ENCODE data around the gene FKBP2. TPM values are rescaled to one million over a fixed set of nuclear protein-coding genes. Genes with fewer than 3 reads are reported as not detected.

The FKBP2 gene
- total RNA-seq, 1 donor from 2014 or later = 5.3 TPM

DNA sequence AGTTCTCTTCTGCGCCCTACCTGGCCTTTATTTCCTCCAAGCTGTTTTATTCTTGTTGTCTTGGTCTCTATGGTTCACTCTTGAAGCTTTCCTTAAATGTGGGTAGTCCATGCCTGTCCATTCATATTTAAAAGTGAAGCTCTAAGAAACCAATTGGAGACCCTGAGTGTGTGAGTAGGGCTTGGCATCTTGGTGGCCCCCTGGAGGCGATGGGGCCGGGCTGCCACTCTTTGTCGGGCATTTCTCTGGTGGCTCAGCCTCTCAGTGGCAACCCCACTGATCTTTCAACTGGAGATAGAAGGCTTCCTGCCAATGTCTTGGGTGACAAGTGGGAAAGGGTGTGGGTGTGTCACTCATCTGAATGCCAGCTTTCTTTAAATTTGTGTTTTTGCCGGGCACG is 24.0 kb upstream of the FKBP2 start:
- peak; percentile 2 for DNase-seq (ENCODE audit: low spot score)
- H3F3A ChIP-seq (ENCODE audit: low read depth) = no peaks in the 10 kb centered on the region
- no peaks in the 10 kb centered on the region for H3K4me1 ChIP-seq
- H3K27ac ChIP-seq = no peak overlapping the region
- H3K27ac Mint-ChIP-seq = no peak overlapping the region
- H3K4me2 ChIP-seq = no peak overlapping the region
- no peaks in the 10 kb centered on the region for H3K79me2 ChIP-seq (ENCODE audit: low read depth)
- peaks cover 7% of the 10 kb centered on the region for H3K36me3 Mint-ChIP-seq
- H3K9ac ChIP-seq = no peak overlapping the region
- peaks cover 6% of the 10 kb centered on the region for H3K4me1 Mint-ChIP-seq
- TF ChIP-seq, protein P1, sequence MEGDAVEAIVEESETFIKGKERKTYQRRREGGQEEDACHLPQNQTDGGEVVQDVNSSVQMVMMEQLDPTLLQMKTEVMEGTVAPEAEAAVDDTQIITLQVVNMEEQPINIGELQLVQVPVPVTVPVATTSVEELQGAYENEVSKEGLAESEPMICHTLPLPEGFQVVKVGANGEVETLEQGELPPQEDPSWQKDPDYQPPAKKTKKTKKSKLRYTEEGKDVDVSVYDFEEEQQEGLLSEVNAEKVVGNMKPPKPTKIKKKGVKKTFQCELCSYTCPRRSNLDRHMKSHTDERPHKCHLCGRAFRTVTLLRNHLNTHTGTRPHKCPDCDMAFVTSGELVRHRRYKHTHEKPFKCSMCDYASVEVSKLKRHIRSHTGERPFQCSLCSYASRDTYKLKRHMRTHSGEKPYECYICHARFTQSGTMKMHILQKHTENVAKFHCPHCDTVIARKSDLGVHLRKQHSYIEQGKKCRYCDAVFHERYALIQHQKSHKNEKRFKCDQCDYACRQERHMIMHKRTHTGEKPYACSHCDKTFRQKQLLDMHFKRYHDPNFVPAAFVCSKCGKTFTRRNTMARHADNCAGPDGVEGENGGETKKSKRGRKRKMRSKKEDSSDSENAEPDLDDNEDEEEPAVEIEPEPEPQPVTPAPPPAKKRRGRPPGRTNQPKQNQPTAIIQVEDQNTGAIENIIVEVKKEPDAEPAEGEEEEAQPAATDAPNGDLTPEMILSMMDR (IDR thresholded peaks at IDR 0.05) = no peak
- no peak for TF ChIP-seq EZH2phosphoT487 (IDR thresholded peaks at IDR 0.05)
- no peak for TF ChIP-seq EZH2 (IDR thresholded peaks at IDR 0.05)
- H4K20me1 ChIP-seq (ENCODE audit: low read depth) = no peaks in the 10 kb centered on the region
- H3K36me3 ChIP-seq = no peaks in the 10 kb centered on the region
- no peaks in the 10 kb centered on the region for H3K9me3 ChIP-seq (ENCODE audit: low read depth)
- no peak overlapping the region for H3K4me3 Mint-ChIP-seq
- no peaks in the 10 kb centered on the region for H3K27me3 ChIP-seq
- no peaks in the 10 kb centered on the region for H3K9me3 Mint-ChIP-seq
- no peaks in the 10 kb centered on the region for H3K27me3 Mint-ChIP-seq (ENCODE audit: insufficient read depth, low read depth)
- no peak overlapping the region for H2AFZ ChIP-seq (replicated peaks)
- no peak overlapping the region for H3K4me3 ChIP-seq

DNA sequence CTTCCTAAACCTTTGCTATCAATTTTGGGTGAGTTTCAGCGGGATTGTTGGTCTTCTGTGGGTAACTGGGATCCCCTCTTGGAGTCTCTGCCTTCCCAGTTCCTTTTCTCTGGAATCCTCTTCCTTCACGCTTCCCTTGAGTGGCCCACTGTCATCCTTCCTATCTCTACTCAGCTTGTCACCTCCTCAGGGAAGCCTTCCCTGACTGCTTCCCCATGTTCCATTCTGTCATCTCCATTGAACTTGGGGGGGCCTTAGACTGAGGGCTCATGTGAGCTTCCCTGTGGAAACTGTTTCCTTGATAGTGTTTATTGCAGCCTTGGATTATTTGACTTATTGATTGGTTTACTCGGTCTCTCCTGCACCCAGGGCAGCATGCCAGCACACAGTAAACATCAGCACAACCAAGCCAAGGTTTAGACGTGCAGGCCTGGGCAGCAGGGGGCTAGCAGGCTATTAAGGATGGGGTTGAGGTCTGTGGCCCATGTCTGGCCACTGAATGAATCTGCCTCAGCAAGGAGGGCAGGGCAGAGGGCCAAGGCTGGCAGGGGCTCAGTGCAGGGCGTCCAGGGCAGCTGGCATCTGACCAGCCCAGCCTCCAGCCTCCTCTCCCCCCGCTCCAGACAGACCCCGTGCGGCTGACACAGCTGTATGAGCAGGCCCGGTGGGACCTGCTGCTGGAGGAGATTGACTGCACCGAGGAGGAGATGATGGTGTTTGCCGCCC is 22.1 kb upstream of the FKBP2 start:
- H3K4me1 ChIP-seq = no peaks in the 10 kb centered on the region
- Mint-ChIP-seq H3K27ac (no peak overlapping the region), H3K9me3 (no peaks in the 10 kb centered on the region), H3K36me3 (peaks cover 6% of the 10 kb centered on the region), H3K4me1 (peaks cover 3% of the 10 kb centered on the region), H3K4me3 (no peak overlapping the region), H3K27me3 (ENCODE audit: insufficient read depth, low read depth) (no peaks in the 10 kb centered on the region)
- H4K20me1 ChIP-seq (ENCODE audit: low read depth) = no peaks in the 10 kb centered on the region
- no peaks in the 10 kb centered on the region for H3F3A ChIP-seq (ENCODE audit: low read depth)
- no peaks in the 10 kb centered on the region for H3K27me3 ChIP-seq
- no peaks in the 10 kb centered on the region for H3K9me3 ChIP-seq (ENCODE audit: low read depth)
- no peak overlapping the region for H3K4me2 ChIP-seq
- no peak overlapping the region for H3K27ac ChIP-seq
- no peaks in the 10 kb centered on the region for H3K79me2 ChIP-seq (ENCODE audit: low read depth)
- TF ChIP-seq EZH2phosphoT487 (IDR thresholded peaks at IDR 0.05) (no peak), EZH2 (IDR thresholded peaks at IDR 0.05) (no peak)
- no peak overlapping the region for H3K4me3 ChIP-seq
- H3K36me3 ChIP-seq = no peaks in the 10 kb centered on the region
- no peak overlapping the region for H2AFZ ChIP-seq (replicated peaks)
- DNase-seq (ENCODE audit: low spot score) = peak; percentile 1
- H3K9ac ChIP-seq = no peak overlapping the region

DNA sequence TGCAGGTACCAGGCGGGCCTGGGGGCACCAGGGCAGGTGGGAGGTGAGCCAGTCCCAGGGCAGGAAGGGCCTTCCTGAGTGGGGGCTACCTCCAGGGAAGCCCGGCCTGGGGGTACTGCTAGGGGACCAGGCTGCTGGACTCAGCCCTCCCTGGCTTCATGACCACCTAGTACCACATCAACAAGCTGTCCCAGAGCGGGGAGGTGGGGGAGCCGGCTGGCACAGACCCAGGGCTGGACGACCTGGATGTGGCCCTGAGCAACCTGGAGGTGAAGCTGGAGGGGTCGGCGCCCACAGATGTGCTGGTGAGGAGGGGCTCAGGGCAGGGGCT is 21.6 kb upstream of the FKBP2 start:
- H3K4me2 ChIP-seq = no peak overlapping the region
- H2AFZ ChIP-seq (replicated peaks) = no peak overlapping the region
- no peak overlapping the region for H3K27ac ChIP-seq
- H4K20me1 ChIP-seq (ENCODE audit: low read depth) = no peaks in the 10 kb centered on the region
- H3K36me3 ChIP-seq = no peaks in the 10 kb centered on the region
- H3K4me3 Mint-ChIP-seq = no peak overlapping the region
- H3K27me3 Mint-ChIP-seq (ENCODE audit: insufficient read depth, low read depth) = no peaks in the 10 kb centered on the region
- no peaks in the 10 kb centered on the region for H3K79me2 ChIP-seq (ENCODE audit: low read depth)
- peaks cover 5% of the 10 kb centered on the region for H3K36me3 Mint-ChIP-seq
- no peaks in the 10 kb centered on the region for H3K9me3 ChIP-seq (ENCODE audit: low read depth)
- no peak overlapping the region for H3K9ac ChIP-seq
- no peak overlapping the region for H3K4me3 ChIP-seq
- H3K27me3 ChIP-seq = no peaks in the 10 kb centered on the region
- H3K4me1 ChIP-seq = no peaks in the 10 kb centered on the region
- H3F3A ChIP-seq (ENCODE audit: low read depth) = no peaks in the 10 kb centered on the region
- no peak overlapping the region for H3K27ac Mint-ChIP-seq
- no peak for DNase-seq (ENCODE audit: low spot score)
- no peaks in the 10 kb centered on the region for H3K9me3 Mint-ChIP-seq
- no peak for TF ChIP-seq EZH2 (IDR thresholded peaks at IDR 0.05)
- TF ChIP-seq, protein P1 (IDR thresholded peaks at IDR 0.05) = no peak
- TF ChIP-seq EZH2phosphoT487 (IDR thresholded peaks at IDR 0.05) = no peak
- H3K4me1 Mint-ChIP-seq = peaks cover 3% of the 10 kb centered on the region

- TF ChIP-seq EZH2phosphoT487 (IDR thresholded peaks at IDR 0.05) (no peak), EZH2 (IDR thresholded peaks at IDR 0.05) (no peak)
- TF ChIP-seq, protein P1 (IDR thresholded peaks at IDR 0.05) = no peak
- H3K4me3 Mint-ChIP-seq = no peak overlapping the region
- H3K4me1 ChIP-seq = no peaks in the 10 kb centered on the region
These were observed 21.1 kb upstream of the FKBP2 start for GRCh38 chr11:64219755-64220154.

More at GRCh38 chr11:64219755-64220154, 21.1 kb upstream of the FKBP2 start:
- no peaks in the 10 kb centered on the region for H3K9me3 Mint-ChIP-seq
- no peak overlapping the region for H2AFZ ChIP-seq (replicated peaks)
- H3K9ac ChIP-seq = no peak overlapping the region
- H3K9me3 ChIP-seq (ENCODE audit: low read depth) = no peaks in the 10 kb centered on the region
- H3K36me3 Mint-ChIP-seq = peaks cover 5% of the 10 kb centered on the region
- no peak overlapping the region for H3K27ac Mint-ChIP-seq
- H3F3A ChIP-seq (ENCODE audit: low read depth) = peaks cover under 1% of the 10 kb centered on the region
- peaks cover 3% of the 10 kb centered on the region for H3K4me1 Mint-ChIP-seq
- no peaks in the 10 kb centered on the region for H4K20me1 ChIP-seq (ENCODE audit: low read depth)
- H3K36me3 ChIP-seq = no peaks in the 10 kb centered on the region
- no peak overlapping the region for H3K27ac ChIP-seq
- H3K79me2 ChIP-seq (ENCODE audit: low read depth) = no peaks in the 10 kb centered on the region
- H3K4me3 ChIP-seq = no peak overlapping the region
- H3K4me2 ChIP-seq = no peak overlapping the region
- H3K27me3 Mint-ChIP-seq (ENCODE audit: insufficient read depth, low read depth) = no peaks in the 10 kb centered on the region
- no peaks in the 10 kb centered on the region for H3K27me3 ChIP-seq
- DNase-seq (ENCODE audit: low spot score) = peak; percentile 1
